NCI-H1417 treated with DMSO at 0.1 percent for 48 hours (cell line): ENCODE results near the gene EPB41L4A.

ENCODE experiments used
- DNase-seq: peaks from one replicate; lab custom pipeline; 2025; lab: John Stamatoyannopoulos, UW

Gene EPB41L4A

DNA sequence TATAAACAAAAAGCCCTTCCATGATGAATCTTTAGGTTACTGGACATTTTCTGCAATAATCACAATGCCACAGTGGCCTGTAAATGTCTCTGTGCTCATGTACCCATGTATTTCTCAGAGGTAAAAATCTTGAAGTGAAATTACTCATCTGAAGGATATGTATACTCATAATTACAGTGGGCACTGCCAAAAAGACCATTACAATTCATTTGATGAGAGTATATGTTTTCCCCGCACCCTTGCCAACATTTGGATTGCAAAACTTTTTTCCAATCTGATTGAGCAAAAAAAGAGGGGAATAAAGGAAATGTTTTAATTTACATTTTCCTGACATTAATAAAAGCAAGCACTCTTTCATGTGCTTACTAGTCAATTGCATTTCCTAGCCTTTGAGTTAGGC, 110.5 kb downstream of the EPB41L4A start:
- no peak for DNase-seq

DNA sequence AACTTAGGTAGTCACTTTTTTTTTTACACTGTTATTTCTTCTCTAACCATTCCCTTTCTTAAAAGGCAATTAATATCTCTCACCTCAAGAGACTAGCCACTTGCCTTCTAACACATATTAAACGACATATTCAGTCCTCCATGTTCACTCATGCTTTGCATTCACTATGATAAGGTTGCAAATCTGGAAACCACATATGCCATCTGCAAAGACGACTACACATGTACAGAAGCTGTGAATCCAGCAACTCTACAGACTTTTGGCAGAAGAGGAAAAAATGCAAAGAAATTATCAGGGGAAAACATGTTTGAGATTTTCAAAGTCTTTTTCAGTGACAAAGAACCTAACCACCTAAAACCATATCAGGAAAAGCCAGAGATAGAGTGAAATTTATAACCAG, 112.1 kb downstream of the EPB41L4A start:
- no peak for DNase-seq

DNA sequence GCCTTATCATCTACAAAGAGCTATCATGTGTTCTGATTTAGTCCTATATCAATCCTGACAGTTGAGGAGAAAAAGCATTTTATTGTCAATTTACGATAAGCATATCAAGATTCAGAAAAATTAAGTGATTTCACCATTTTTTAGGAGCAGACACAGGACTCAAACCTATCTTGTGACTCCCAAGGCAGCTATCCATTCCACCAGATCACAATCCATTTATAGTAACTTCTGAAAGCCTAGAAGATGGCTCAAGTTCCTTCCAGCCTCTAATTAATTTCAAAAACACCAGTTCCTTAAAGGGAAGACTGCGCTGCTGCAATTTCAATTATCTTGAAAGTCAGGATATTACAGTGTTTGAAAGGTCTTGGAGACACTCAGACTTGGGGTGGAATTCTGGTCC, 114.3 kb downstream of the EPB41L4A start:
- no peak for DNase-seq

DNA sequence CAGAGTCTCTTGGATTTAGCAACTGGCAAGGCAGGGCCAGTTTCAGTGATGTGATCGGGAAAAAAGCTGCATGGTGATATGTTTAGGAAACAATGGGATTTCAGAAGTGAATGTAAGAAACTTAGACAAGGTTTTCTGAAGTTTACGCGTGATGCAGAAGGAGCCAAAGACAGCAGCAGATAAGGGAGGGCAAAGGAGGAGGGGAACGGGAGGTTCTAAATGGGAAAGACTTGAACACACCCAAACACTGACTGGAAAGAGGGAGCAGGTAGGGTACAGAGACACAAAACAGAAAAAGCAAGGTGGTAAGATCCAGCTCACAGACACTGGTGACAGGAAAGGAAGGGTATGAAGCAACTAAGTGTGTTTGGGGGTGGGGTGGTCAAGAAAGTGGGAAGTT, 115.4 kb downstream of the EPB41L4A start:
- DNase-seq = no peak

DNA sequence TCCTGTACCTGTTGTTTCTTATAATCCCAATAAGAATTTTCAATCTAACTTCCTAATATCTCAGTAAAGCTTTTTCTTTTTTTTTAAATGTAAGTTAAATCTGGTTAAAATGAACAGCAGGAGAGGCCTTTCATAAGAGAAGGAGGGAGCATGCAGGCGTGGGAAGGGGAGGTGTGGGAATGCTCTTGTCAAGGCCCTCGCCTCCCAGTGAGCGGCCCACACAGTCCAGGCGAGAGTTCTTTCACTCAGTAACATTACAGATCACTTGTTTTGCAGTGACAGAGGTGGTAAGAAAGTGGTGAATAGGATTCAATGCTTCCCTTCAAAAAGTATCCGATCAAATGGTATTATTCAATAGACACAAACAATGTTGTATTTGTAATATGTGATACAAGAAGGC, 125.0 kb downstream of the EPB41L4A start:
- no peak for DNase-seq

DNA sequence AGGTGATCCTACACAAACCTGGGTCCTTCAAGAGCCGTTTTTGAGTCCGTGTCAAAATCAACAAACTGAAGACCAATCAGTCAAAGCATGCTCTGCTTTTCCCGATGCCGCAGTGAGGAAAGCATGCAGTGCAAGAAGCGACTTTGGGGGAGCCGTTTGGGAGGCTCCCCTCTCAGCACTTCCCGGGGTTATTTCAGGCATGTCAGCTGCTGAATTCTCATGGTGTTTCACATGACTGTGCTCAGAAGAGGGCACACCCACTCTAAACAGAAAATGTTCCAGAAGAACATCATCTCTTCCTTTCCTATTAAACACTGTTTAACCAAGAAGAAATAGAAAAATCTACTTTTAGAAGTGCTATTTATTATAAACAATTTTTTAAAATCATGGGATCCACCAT, 125.5 kb downstream of the EPB41L4A start:
- DNase-seq = no peak

DNA sequence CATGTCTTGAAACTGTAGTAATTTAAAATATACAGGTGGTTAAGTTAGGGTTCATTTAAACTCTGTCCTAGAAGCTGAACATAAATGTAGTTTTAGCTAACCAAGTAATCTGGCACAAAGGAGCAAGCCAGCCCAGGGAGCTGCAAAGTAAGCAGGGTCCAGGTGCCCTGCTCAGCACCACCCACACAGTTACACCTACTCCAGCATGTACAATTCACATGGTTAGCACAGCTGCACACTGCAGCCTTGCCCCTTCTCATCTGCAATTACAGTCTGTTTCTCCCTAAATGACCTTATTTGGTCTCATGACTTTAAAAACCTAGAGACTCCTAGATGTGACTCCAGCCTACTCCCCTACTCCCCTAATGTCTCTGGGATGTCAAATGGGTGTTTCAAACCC, 128.4 kb downstream of the EPB41L4A start:
- no peak for DNase-seq

DNA sequence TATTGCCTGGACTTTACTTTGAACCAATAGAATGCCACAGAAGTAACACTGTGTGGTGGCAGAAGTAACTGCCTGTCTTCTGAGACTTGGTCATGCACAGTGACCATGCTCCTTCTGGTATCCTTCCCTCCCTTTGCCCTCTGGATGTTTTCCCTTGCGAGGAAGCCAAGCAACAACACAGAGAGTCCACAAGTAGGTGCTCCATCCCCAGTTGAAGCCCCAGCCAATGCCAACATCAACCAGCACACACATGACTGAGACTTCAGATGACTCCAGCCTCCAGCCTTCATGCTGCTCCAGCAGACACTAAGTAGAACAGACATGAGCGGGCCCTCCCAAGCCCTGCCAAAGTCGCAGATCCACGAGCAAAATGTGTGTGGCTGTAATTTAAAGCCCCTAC, 129.6 kb downstream of the EPB41L4A start:
- no peak for DNase-seq

DNA sequence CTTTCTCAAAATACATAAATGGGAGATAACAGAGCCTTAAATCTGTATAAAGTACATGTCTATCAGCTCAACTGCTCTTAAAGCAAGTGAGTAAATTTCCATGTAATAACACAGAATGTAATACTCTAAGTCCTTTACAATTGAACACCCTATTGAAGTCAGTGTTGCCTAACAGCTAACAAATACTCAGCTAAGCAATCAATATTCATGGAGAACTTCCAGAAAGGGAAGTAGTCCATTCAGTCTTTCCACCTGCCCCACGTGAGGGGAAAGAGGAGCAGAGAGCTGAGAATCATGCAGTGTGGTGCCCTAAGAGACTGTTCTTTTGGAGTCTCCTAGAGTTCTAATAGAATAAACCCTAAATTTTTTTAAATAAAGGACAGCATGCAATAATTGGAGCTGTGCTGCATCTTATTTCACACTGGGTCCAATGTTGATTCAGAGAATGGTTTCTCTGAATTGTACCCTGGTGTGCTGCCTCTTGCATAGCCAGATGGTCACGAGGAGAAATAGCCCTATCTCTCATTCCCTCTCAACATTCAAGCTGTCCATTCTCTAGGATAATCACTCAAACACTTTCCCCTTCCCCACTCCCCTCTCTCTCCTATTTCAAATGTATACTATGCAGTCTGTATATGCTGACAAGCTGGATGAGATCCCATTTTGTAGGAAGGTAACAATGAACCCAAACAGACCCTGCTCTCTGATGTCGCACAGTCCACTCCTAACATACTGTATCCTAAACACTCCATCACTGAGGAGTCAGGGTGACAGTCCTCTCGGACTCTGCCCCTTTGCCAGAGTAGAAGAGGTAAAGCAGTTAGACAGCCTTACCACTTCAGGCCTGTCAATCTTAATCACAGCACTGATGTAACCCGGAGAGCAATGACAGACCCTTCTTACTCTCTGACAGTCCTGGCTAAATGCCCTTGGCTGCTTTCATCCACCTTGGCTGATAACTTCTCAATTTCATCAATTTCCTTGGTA, 134.8 kb downstream of the EPB41L4A start:
- no peak for DNase-seq

DNA sequence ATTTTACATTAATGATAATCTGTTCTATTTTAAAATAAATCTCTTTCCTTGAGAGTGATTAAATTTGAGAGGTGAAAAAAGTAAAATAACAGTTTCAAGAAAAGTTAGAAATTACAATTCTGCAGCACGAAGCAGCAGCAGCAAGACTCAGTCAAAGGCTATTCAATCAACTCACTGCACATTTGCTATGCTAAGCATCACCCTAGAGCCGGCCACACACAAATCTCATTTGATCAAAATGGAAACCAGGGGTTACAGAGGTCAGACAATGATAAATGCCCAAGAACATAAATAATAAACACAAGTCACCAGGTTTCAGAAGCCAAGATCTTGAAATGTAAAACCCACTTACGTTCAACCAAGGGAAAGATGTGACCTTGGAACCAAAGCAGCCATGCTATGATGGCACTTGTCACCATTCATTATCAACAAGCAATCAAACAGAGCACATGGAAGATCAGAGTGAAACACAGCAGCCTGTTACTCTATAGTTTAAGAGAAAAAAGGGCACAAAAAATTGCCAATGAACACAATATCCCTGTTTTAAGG, 136.0 kb downstream of the EPB41L4A start:
- DNase-seq = no peak

DNA sequence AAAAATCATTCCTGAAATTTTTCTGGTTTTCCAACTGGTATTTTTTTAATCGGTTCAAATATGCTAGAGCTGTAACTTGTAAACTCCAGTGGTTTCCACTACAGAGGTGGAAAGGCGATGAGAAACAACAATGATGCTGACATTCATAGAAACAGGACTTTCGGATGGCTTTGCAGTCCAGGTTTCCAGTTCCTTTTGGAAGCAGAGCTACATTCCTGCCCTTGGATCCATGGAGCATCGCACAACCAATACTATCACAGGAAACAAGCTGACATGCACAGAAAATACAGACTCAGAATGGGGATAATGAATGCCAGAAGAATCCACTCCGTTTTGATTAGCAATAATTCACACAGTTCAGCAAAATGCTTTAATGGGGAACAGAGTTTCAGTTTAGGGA, 140.0 kb downstream of the EPB41L4A start:
- DNase-seq = no peak

DNA sequence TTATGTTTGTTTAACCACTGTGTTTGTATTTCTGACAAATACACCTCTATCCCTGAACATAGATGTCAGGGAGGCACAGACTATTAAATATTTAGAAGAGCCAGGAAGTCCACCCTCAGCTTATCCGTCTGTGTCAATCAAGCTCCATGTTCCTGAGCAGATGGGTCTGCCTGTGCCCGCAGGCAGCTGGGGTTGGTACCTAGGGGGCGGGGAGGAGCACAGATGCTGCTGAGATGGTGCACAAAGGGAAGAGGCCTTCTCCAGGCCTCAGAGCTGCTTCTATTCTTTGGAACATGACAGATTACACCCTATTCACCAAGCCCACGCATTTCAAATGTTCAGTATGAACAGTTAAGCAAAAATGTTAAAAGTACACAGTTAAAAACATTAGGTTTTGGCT, 142.1 kb downstream of the EPB41L4A start:
- DNase-seq = no peak

DNA sequence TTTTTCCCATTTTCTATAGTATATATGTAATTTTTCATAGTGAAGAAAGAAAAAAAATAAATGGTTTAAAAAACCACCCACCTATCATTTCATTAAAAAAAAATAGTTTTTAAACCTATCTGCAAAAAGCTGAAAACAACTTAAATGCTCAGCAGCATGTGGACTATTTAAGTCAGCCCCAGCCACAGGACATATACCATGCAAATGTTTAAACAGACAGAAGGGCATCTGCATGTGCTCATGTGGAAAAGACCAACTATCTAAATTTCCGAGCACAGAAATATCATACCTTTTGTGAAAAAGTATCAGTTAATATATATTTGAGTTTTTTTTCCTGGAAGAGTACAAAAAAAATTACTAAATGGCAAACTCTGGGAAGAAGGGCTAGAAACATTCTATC, 143.4 kb downstream of the EPB41L4A start:
- no peak for DNase-seq

DNA sequence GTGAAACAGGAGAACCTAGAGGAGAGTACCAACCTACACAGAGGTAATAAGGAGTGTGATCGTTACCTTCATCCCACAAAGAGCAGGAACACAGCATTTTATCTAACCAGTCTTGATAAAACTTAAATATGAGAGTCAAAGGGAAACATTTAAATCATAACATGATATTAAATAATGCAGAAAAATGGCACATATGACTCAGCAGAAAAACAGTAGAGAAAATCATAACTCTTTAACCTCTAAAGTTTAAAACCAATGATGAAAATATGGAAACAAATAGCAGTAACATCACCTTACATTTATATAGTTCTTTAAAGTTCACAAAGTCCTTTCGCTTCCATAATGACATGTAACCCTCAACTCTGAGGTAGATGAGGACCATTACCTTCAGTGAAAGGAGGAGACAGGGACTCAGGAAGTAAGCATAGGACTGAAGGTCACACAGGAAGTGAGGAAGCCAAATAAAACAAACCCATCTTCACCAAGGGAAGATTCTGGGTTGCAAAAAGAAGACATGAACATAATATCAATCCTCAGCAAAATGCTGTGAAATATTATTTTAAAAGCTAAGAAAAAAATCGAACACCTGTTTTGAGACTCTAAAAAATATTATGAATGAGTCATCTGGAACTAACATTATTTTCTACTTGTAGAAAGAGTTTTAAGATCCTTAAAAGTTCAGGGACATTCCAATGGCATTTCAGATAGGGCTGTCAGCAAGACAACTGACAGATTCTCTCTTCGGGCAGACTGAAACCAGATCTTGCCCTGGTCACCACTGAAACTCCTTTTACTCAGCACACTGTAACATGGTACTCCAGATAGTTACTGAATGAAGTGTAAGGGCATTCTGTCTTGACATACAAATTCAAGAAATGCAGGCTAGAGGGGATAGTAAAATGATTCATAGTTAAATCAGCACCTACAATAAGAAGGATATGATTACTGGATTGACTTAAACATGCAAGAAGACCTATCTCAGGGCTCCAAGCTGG, 148.5 kb downstream of the EPB41L4A start:
- no peak for DNase-seq

DNA sequence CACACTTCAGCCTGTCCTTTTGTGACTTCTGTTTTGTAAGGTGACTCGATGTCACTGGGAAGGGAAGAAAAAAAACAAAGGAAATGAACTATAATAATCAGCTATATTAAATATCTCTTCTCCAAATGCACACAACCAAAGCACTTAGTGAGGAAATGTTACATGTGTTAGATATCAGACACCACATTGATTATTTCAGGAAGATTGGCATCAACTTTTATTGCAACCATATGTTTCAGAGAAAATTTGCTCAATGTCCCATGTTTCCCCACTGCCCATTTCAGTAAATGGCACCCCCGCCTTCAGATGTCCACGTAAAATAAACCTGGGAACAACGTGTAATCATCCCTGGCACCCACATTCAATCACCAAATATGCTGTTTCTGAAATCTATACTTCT, 151.8 kb downstream of the EPB41L4A start:
- DNase-seq = no peak

DNA sequence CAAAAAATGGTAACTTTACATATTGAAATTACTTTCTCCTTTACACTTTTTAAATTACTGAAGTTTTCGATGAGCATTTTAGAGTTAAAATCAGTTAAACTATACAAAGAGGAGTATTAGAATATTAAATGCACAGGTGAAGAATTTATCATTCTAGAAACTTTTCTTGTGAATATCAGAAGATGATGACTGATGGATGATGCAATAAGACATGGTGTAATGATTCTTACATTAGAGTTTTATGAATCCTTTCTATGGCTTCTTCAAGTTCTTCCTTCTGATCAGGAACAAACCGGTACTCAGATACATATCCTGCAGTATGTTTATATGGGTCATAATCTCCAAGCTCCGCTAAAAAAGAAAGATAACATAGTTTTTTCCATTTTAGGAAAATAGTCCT, 154.4 kb downstream of the EPB41L4A start:
- no peak for DNase-seq

DNA sequence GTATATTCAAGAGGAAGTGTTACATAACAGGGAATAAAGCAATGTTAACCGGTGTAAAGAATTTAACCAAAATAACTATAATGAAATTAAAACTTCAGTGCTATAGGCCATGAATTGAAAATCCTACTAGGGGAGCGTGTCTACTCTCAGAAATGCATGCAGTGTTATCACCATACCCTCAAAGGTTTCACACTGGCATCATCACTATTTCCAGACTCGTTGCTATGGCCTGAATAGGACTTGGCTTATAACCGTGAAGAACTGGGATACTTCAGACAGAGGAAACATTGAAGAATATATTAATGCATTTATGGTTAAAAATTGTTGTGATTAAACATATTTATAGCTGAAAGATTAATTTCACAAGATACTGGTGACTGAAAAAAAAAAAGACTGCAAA, 154.9 kb downstream of the EPB41L4A start:
- DNase-seq = no peak

DNA sequence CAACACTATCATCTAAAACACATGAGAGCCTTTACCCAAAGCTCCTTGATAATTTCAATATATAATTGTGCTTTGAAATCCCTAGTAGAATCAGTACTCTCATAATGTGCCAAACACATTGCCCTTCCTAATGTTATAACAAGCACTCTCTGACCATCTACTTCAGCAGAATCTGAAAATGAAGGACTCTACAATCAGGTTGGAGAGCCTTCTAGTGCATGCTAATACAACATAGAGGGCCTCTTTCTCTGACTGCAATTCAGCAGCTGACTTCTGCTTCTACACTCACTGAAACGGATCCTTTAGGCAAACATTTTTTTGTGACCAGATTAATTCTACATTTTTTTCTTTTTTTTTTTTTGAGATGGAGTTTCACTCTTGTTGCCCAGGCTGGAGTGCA, 155.6 kb downstream of the EPB41L4A start:
- DNase-seq = no peak

DNA sequence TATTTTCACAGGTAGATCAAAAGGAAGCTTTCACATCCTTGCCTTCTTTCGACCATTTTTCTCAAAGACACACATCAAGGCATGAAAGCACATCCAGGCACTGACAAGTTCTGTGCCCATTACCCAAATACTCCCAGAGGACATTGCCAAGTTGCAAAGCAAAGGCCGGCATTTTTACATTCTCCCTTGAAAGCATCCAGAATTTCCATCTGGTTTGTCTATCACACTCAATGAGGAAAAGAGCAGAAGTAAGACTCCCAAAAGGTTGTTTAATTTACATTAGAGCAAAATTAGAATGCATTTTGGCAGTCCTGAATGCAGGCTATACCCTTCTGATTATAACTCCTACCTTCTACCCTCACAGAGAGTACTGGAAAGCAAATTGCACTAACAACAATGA, 160.5 kb downstream of the EPB41L4A start:
- no peak for DNase-seq

DNA sequence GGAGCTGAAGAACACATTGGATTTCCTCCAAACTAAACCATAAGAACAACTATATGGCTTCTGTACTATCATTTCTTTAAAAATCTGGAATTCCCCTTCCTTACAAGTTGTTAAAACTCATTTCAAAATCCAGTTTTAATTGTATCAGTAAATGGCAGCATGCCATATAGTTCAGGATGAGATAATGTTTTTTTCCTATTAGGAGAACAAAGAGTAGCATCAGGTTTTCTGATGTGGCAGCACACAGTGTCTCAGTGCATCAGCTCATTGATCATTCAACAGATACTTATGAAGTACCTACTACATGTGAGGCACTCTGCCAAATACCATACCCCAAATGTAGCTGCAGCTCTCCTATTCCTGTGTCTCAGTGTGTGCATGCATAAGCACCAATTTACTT, 161.1 kb downstream of the EPB41L4A start:
- no peak for DNase-seq

DNA sequence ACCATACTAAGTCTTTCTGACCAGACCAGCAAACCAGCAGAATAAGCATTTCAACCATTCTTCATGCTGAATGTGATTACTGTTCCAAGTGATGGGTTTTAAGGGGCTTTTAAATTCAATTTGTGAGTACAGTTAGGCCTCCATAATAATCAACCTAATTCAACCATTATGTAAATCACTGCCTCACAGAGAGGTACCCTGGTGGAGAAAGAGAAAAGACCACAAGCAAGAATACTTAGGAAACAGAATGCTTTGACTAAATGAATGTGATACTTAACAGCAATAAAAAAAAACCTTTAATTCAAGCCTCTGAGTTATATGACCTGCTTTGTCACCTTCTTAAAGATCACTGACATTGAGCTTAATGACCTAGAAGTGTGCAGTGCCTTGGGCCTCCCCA, 162.1 kb downstream of the EPB41L4A start:
- no peak for DNase-seq

DNA sequence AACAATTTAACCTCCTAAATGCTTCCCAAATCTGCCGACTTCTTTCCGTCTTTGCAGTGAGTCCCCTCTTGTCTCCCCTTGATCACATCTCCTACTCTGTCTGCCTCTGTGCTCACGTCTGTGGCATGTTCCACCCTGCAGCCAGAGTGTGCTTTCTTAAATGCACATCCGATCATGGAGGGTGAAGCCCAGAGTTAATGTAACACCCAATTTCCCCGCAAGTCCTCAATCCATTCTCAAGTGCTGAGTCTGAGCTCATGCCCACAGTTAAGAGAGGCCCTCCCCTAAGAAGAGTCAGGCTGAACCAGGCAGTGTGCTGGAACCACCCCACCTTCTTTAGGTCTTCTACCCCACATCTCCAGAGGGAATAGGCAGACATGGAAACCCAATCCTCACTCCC, 164.8 kb downstream of the EPB41L4A start:
- DNase-seq = no peak
